ENCODE data around the gene ARHGAP26. TPM values are rescaled to one million over a fixed set of nuclear protein-coding genes. Genes with fewer than 3 reads are reported as not detected.

Gene ARHGAP26
- total RNA-seq, 1 donor from 2014 or later = 14.1 TPM

DNA sequence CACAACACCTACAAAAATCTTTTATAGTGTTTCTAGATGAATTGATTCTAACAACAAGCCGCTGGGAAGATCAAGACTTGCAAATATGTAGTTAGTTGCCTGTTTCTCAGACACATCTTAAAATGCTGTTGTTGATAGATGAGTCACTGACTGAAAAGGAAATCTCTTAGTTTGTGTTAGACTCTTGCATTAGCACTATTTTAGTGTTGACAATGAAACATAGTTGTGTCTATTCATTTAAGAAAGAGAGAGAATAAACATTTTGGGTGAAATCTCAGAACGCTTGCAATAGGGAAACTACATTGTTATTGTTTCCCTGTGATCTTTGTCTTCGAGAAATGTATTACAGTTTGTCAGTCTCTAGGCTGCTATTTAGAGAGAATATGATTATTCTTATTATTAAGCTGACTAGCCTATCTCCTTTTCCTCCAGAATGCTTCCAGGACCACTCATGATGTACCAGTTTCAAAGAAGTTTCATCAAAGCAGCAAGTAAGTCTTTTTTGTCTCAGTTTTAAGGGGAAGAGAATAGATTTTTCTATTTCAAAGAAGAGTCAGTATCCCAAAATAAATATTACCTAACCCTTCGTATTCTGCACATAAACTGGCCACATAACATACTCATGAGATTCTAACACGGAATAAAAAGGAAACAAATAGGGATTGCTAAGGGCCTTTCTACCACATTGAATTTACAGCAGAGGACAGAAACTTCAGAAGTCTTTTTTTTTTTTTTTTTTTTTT lies 285.6 kb downstream of the ARHGAP26 start:
- DNase-seq (ENCODE audit: extremely low spot score, unreplicated experiment) = no peak
- H3K4me1 Mint-ChIP-seq (ENCODE audit: unreplicated experiment) = peaks cover 56% of the 10 kb centered on the region
- TF ChIP-seq, protein P1, sequence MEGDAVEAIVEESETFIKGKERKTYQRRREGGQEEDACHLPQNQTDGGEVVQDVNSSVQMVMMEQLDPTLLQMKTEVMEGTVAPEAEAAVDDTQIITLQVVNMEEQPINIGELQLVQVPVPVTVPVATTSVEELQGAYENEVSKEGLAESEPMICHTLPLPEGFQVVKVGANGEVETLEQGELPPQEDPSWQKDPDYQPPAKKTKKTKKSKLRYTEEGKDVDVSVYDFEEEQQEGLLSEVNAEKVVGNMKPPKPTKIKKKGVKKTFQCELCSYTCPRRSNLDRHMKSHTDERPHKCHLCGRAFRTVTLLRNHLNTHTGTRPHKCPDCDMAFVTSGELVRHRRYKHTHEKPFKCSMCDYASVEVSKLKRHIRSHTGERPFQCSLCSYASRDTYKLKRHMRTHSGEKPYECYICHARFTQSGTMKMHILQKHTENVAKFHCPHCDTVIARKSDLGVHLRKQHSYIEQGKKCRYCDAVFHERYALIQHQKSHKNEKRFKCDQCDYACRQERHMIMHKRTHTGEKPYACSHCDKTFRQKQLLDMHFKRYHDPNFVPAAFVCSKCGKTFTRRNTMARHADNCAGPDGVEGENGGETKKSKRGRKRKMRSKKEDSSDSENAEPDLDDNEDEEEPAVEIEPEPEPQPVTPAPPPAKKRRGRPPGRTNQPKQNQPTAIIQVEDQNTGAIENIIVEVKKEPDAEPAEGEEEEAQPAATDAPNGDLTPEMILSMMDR (IDR thresholded peaks at IDR 0.05) = no peak

DNA sequence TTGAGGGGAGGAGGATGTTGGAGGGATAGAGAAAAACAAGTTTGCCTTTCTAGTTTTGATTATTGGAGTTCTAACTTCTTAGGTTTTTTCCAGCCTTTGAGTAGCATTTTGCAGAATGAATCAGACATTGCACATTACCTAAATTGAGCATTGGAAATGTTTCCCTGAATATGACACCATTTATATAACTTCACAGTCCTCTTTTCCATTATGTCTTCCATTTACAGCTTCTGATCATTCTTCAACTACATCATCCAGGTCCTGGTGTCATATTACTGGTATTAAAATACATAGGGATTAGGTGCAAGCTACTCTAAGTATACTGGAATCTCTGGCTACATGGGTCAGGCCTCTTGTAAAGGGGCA lies 286.1 kb downstream of the ARHGAP26 start:
- Mint-ChIP-seq H3K9me3 (ENCODE audit: unreplicated experiment) (no peaks in the 10 kb centered on the region), H3K27ac (ENCODE audit: unreplicated experiment) (no peak overlapping the region), H3K4me3 (ENCODE audit: unreplicated experiment) (no peak overlapping the region), H3K36me3 (ENCODE audit: unreplicated experiment) (peaks cover 9% of the 10 kb centered on the region), H3K27me3 (ENCODE audit: unreplicated experiment) (no peaks in the 10 kb centered on the region), H3K4me1 (ENCODE audit: unreplicated experiment) (peaks cover 58% of the 10 kb centered on the region)
- TF ChIP-seq, protein P1 (IDR thresholded peaks at IDR 0.05) = no peak
- DNase-seq (ENCODE audit: extremely low spot score, unreplicated experiment) = no peak

More for the DNA sequence above, 285.6 kb downstream of the ARHGAP26 start:
- Mint-ChIP-seq H3K27me3 (ENCODE audit: unreplicated experiment) (no peaks in the 10 kb centered on the region), H3K36me3 (ENCODE audit: unreplicated experiment) (peaks cover 9% of the 10 kb centered on the region), H3K4me3 (ENCODE audit: unreplicated experiment) (no peak overlapping the region), H3K27ac (ENCODE audit: unreplicated experiment) (no peak overlapping the region), H3K9me3 (ENCODE audit: unreplicated experiment) (no peaks in the 10 kb centered on the region)

DNA sequence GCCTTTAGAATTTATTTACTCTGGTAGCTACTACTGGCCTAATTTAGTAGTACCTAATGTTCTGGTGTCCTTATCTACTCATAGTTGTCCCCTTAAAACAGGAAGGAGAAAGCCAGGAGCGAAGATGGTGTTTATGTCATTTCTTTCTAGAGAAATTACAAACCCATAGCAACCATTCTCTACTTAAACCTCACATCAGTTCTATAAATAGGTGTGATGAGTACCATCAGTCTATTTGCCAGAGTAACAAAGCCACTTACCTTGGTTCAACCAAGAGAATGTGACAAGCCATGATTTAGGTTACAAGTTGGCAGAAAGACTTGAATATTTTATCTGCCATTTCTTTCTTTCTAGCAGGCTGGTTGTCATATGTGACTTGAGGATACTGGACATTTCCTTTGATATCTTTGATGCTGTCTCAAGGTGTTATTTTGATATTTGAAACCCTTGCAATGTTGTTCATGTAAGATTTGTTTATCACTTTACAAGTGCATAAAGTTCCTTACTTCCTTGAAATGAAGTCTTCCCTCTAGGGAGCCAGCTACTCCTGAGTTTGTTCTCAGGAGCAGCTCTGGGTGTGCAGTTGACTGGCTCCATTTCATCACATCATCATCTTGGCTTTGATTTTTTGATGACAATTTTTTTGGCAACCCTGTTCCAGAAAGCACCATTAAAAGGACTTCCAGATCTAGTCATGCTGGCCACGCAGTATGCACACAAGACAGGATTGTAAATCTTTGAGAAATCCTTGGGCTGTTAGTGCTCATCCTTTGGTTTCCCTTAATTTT lies 286.8 kb downstream of the ARHGAP26 start:
- Mint-ChIP-seq H3K4me1 (ENCODE audit: unreplicated experiment) (peaks cover 56% of the 10 kb centered on the region), H3K36me3 (ENCODE audit: unreplicated experiment) (peaks cover 9% of the 10 kb centered on the region), H3K4me3 (ENCODE audit: unreplicated experiment) (no peak overlapping the region), H3K9me3 (ENCODE audit: unreplicated experiment) (no peaks in the 10 kb centered on the region), H3K27ac (ENCODE audit: unreplicated experiment) (no peak overlapping the region), H3K27me3 (ENCODE audit: unreplicated experiment) (no peaks in the 10 kb centered on the region)
- no peak for DNase-seq (ENCODE audit: extremely low spot score, unreplicated experiment)
- TF ChIP-seq, protein P1 (IDR thresholded peaks at IDR 0.05) = no peak

DNA sequence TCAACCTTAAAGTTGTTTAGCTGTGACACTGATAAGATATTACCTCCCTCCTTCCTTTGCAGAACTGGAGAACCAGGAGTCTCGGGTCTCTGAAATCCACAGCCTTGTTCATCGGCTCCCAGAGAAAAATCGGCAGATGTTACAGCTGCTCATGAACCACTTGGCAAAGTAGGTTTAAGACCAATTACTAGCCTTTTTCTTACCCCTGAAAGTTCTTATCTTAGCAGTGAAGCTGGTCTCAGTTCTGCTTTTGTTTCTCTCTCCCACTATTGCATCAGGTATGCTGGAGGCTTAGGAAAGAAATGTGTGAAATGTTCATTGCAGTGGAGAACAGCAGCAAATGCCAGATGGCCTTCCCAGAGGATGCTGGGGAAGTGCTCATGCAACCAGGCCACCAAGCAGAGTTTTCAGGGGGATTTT lies 287.4 kb downstream of the ARHGAP26 start:
- peaks cover 9% of the 10 kb centered on the region for H3K36me3 Mint-ChIP-seq (ENCODE audit: unreplicated experiment)
- no peaks in the 10 kb centered on the region for H3K9me3 Mint-ChIP-seq (ENCODE audit: unreplicated experiment)
- no peak overlapping the region for H3K27ac Mint-ChIP-seq (ENCODE audit: unreplicated experiment)
- H3K27me3 Mint-ChIP-seq (ENCODE audit: unreplicated experiment) = no peaks in the 10 kb centered on the region
- no peak for DNase-seq (ENCODE audit: extremely low spot score, unreplicated experiment)
- H3K4me1 Mint-ChIP-seq (ENCODE audit: unreplicated experiment) = peaks cover 59% of the 10 kb centered on the region
- no peak overlapping the region for H3K4me3 Mint-ChIP-seq (ENCODE audit: unreplicated experiment)
- TF ChIP-seq, protein P1 (IDR thresholded peaks at IDR 0.05) = no peak

DNA sequence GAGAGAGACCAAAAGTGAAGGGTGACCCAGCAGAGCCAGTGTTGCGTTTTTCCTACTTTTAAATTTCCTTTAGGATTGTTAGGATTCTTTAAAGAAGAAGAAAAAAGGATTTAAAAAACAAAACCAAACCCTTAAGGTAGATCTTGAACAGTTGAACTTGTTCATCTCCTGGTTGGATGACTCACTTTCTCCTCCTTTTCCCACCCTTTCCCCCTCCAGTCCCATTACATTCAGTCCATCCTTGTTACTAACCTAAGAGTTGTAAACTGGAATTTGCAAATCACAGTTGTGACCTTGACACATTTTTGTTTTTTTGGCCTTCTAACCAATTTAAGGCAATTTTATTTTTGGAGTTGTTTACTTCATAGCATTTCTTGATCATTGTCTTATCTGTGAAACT lies 289.2 kb downstream of the ARHGAP26 start:
- no peaks in the 10 kb centered on the region for H3K9me3 Mint-ChIP-seq (ENCODE audit: unreplicated experiment)
- TF ChIP-seq, protein P1 (IDR thresholded peaks at IDR 0.05) = no peak
- DNase-seq (ENCODE audit: extremely low spot score, unreplicated experiment) = no peak
- H3K4me1 Mint-ChIP-seq (ENCODE audit: unreplicated experiment) = peaks cover 70% of the 10 kb centered on the region
- H3K36me3 Mint-ChIP-seq (ENCODE audit: unreplicated experiment) = peaks cover 9% of the 10 kb centered on the region
- H3K27ac Mint-ChIP-seq (ENCODE audit: unreplicated experiment) = peak overlapping the region; percentile 45
- H3K27me3 Mint-ChIP-seq (ENCODE audit: unreplicated experiment) = no peaks in the 10 kb centered on the region
- no peak overlapping the region for H3K4me3 Mint-ChIP-seq (ENCODE audit: unreplicated experiment)

All from osteocyte (in vitro differentiated cells).